HFFc6 (cell line): Measurements from ENCODE around the gene NRG2. TPM values are rescaled to one million over a fixed set of nuclear protein-coding genes. Genes with fewer than 3 reads are reported as not detected.

Source experiments
- DNase-seq: peaks from one replicate; pipeline ENCODE4 v3.0.0-alpha.2; 2018
- H3K27ac Mint-ChIP-seq: 2 replicates; pipeline ENCODE4 v1.8.0; 2020; ENCODE audit warnings: mild to moderate bottlenecking, mixed read lengths
- H3K27me3 Mint-ChIP-seq: 2 replicates; pipeline ENCODE4 v1.8.0; 2021; ENCODE audit warnings: mild to moderate bottlenecking, moderate library complexity, mixed read lengths; ENCODE audit not compliant: insufficient read depth
- H3K36me3 Mint-ChIP-seq: 2 replicates; pipeline ENCODE4 v1.8.0; 2021; ENCODE audit warnings: low read depth, mixed read lengths
- H3K4me1 Mint-ChIP-seq: 2 replicates; pipeline ENCODE4 v1.8.0; 2020; ENCODE audit warnings: low read depth, mixed read lengths
- H3K4me3 Mint-ChIP-seq: 2 replicates; pipeline ENCODE4 v1.8.0; 2020; ENCODE audit warnings: mild to moderate bottlenecking, moderate library complexity, mixed read lengths
- H3K9me3 Mint-ChIP-seq: 2 replicates; pipeline ENCODE4 v1.8.0; 2020; ENCODE audit warnings: mild to moderate bottlenecking, mixed read lengths
- CTCF ChIP-seq: fragments of 200-600 bp; sonication (generic); IDR thresholded peaks from 2 replicates; pipeline ENCODE4 v1.5.0; 2021; ENCODE audit warnings: antibody characterized with exemption, mild to moderate bottlenecking
- total RNA-seq, 6 experiments: library from RNA; stranded (reverse); fragmentation: NEBNext Ultra II Directional; extraction: Animal tissue kit (Norgen Biotek cat#: 25700); gene quantifications; 2 replicates in 1 of 6; 3 replicates in 5 of 6; pipeline ENCODE4 v1.2.3, GENCODE V29; 2021

NRG2 gene
- total RNA-seq, 6 experiments from 2014 or later: 0.11 to 0.35 (median 0.19) TPM; not detected in 1

GRCh38 chr5:139900546-139901250, 142.4 kb downstream of the NRG2 start:
- H3K4me3 Mint-ChIP-seq: no peak overlapping the region
- no peak for TF ChIP-seq CTCF
- no peak for DNase-seq
- H3K27me3 Mint-ChIP-seq: peaks cover 44% of the 10 kb centered on the region
- no peaks in the 10 kb centered on the region for H3K4me1 Mint-ChIP-seq
- H3K27ac Mint-ChIP-seq: no peak overlapping the region
- no peaks in the 10 kb centered on the region for H3K36me3 Mint-ChIP-seq
- no peaks in the 10 kb centered on the region for H3K9me3 Mint-ChIP-seq

- H3K27me3 Mint-ChIP-seq: peaks cover 48% of the 10 kb centered on the region
Observed at GRCh38 chr5:139898981-139899380, 144.1 kb downstream of the NRG2 start.

DNA sequence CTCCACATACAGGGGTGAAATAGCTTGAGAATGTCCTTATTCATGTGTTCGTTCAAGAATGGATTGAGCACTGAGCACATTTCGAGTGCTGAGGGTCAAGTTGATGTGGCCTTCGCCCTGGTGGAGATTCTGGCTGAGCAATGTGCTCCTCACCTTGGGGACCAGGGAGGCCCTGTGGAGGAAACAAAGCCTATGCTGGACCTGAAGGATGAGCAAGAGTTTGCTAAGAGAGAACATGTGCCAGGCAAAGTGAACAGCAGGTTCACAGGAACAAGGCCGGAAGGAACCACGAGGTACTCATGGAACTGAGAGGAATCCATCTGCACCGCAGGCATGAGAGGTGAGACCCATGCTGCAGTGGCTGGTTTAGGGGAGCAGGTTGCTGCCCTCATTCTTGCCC, 145.1 kb downstream of the NRG2 start:
- Mint-ChIP-seq H3K4me3 (no peak overlapping the region), H3K4me1 (no peaks in the 10 kb centered on the region), H3K27me3 (peaks cover 50% of the 10 kb centered on the region), H3K36me3 (no peaks in the 10 kb centered on the region), H3K9me3 (no peaks in the 10 kb centered on the region), H3K27ac (no peak overlapping the region)
- TF ChIP-seq CTCF: no peak
- DNase-seq: no peak

More at GRCh38 chr5:139898981-139899380, 144.1 kb downstream of the NRG2 start:
- DNase-seq: no peak
- no peak for TF ChIP-seq CTCF
- no peaks in the 10 kb centered on the region for H3K36me3 Mint-ChIP-seq
- no peaks in the 10 kb centered on the region for H3K4me1 Mint-ChIP-seq
- no peak overlapping the region for H3K27ac Mint-ChIP-seq
- no peak overlapping the region for H3K4me3 Mint-ChIP-seq
- H3K9me3 Mint-ChIP-seq: no peaks in the 10 kb centered on the region

- DNase-seq: no peak
- Mint-ChIP-seq H3K4me3 (no peak overlapping the region), H3K27ac (no peak overlapping the region), H3K4me1 (no peaks in the 10 kb centered on the region), H3K9me3 (no peaks in the 10 kb centered on the region), H3K36me3 (no peaks in the 10 kb centered on the region), H3K27me3 (peaks cover 47% of the 10 kb centered on the region)
- no peak for TF ChIP-seq CTCF
Observed at GRCh38 chr5:139897342-139897741, 145.8 kb downstream of the NRG2 start.

DNA sequence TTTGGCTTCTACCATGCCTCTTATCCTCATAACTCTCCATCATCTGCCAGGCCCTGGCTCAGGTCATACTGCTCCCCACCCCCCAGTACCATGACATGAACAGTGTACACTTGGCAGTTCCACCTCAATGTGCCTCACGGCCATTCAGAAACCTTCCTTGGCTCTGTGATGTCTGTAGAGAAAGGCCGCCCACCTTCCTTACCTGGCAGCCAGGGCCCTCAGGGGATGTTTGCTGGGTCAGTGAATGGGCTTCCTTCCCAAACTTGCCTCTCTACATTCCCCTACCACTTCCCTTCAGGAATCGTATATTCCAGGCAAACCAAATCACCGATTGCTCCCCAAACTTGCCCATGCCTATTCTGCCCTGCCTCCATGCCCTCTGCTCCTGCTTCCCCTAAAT, 146.4 kb downstream of the NRG2 start:
- no peaks in the 10 kb centered on the region for H3K4me1 Mint-ChIP-seq
- H3K36me3 Mint-ChIP-seq: no peaks in the 10 kb centered on the region
- no peak overlapping the region for H3K4me3 Mint-ChIP-seq
- no peak overlapping the region for H3K27ac Mint-ChIP-seq
- peaks cover 52% of the 10 kb centered on the region for H3K27me3 Mint-ChIP-seq
- DNase-seq: no peak
- H3K9me3 Mint-ChIP-seq: no peaks in the 10 kb centered on the region
- TF ChIP-seq CTCF: no peak
